Osteoblast (primary cell): ENCODE measurements around the gene CATSPERB. TPM values are rescaled to one million over a fixed set of nuclear protein-coding genes. Genes with fewer than 3 reads are reported as not detected.
"Not testable (repeated sequence)": the region's sequence is repeated elsewhere in the genome, so short reads cannot be mapped to it uniquely, and the experiment has no call there.

Source experiments
- DNase-seq: peaks from one replicate; pipeline ENCODE4 v3.0.0; 2011; ENCODE audit warnings: low spot score, mixed read lengths; ENCODE audit not compliant: insufficient read length; ENCODE audit errors: missing footprints
- H2AFZ ChIP-seq: 2 replicates; pipeline ENCODE4 v1.6.0; 2011; ENCODE audit warnings: mild to moderate bottlenecking, low read length
- H3K27ac ChIP-seq: 2 replicates; pipeline ENCODE4 v1.5.1; 2011; ENCODE audit warnings: mild to moderate bottlenecking, low read depth, low read length, moderate library complexity
- H3K27me3 ChIP-seq: 2 replicates; pipeline ENCODE4 v1.6.0; 2012; ENCODE audit warnings: mild to moderate bottlenecking, control low read depth, inconsistent platforms, low read length, moderate library complexity; ENCODE audit not compliant: insufficient read depth
- H3K36me3 ChIP-seq: 2 replicates; pipeline ENCODE4 v1.5.1; 2011; ENCODE audit warnings: mild to moderate bottlenecking, low read length, control low read depth, moderate library complexity; ENCODE audit not compliant: insufficient read depth
- H3K4me1 ChIP-seq: 2 replicates; pipeline ENCODE4 v1.5.1; 2011; ENCODE audit warnings: mild to moderate bottlenecking, low read length, control low read depth, moderate library complexity; ENCODE audit not compliant: insufficient read depth
- H3K4me2 ChIP-seq: 2 replicates; pipeline ENCODE4 v1.6.0; 2011; ENCODE audit warnings: mild to moderate bottlenecking, low read length; ENCODE audit not compliant: insufficient read depth
- H3K4me3 ChIP-seq: fragments of 200-600 bp; sonication (generic); 3 replicates; pipeline ENCODE4 v1.5.1; 2012; ENCODE audit warnings: mild to moderate bottlenecking, low read length, inconsistent platforms; ENCODE audit not compliant: insufficient read depth
- H3K79me2 ChIP-seq: 2 replicates; pipeline ENCODE4 v1.6.0; 2012; ENCODE audit warnings: mild to moderate bottlenecking, low read length, control low read depth, inconsistent platforms; ENCODE audit not compliant: insufficient read depth
- H3K9me3 ChIP-seq: 2 replicates; pipeline ENCODE4 v1.5.1; 2011; ENCODE audit warnings: low read depth, low read length, control low read depth
- H4K20me1 ChIP-seq: 2 replicates; pipeline ENCODE4 v1.6.0; 2012; ENCODE audit warnings: mild to moderate bottlenecking, low read length, control low read depth; ENCODE audit not compliant: insufficient read depth
- total RNA-seq: library from RNA; depleted of rRNA; stranded (reverse); fragments of >200 nt; gene quantifications from 2 replicates; pipeline ENCODE4 v1.2.3, GENCODE V29; 2012
- TF ChIP-seq, protein P1 (sequence below): IDR thresholded peaks from 2 replicates; pipeline ENCODE4 v1.5.1; 2011; ENCODE audit warnings: mild to moderate bottlenecking, low read depth, low read length, moderate library complexity; ENCODE audit errors: extremely low read depth

The CATSPERB gene
- total RNA-seq, 1 donor, result not detected

DNA sequence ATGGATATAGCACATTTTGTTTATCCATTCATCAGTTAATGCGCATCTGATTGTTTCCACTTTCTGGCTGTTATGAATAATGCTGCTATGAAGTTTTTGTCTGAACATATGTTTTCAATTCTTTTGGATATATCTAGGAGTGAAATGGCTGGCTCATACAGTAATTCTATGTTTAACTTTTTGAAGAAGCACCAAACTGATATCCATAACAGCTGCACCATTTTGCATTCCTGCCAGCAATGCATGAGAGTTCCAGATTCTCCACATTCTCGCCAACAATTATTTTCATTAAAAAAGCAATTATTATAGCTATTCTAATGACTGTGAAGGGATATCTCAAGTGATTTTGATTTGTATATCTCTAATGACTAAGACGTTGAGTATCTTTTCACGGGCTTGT, 131.9 kb downstream of the CATSPERB start:
- no peaks in the 10 kb centered on the region for H4K20me1 ChIP-seq
- peaks cover 3% of the 10 kb centered on the region for H3K4me1 ChIP-seq
- no peaks in the 10 kb centered on the region for H3K79me2 ChIP-seq
- H3K36me3 ChIP-seq, result no peaks in the 10 kb centered on the region
- H3K27me3 ChIP-seq, result no peaks in the 10 kb centered on the region
- no peak overlapping the region for H2AFZ ChIP-seq
- no peak overlapping the region for H3K4me3 ChIP-seq
- no peaks in the 10 kb centered on the region for H3K9me3 ChIP-seq
- TF ChIP-seq, protein P1, sequence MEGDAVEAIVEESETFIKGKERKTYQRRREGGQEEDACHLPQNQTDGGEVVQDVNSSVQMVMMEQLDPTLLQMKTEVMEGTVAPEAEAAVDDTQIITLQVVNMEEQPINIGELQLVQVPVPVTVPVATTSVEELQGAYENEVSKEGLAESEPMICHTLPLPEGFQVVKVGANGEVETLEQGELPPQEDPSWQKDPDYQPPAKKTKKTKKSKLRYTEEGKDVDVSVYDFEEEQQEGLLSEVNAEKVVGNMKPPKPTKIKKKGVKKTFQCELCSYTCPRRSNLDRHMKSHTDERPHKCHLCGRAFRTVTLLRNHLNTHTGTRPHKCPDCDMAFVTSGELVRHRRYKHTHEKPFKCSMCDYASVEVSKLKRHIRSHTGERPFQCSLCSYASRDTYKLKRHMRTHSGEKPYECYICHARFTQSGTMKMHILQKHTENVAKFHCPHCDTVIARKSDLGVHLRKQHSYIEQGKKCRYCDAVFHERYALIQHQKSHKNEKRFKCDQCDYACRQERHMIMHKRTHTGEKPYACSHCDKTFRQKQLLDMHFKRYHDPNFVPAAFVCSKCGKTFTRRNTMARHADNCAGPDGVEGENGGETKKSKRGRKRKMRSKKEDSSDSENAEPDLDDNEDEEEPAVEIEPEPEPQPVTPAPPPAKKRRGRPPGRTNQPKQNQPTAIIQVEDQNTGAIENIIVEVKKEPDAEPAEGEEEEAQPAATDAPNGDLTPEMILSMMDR, result no peak
- H3K27ac ChIP-seq, result no peak overlapping the region
- H3K4me2 ChIP-seq, result no peak overlapping the region
- no peak for DNase-seq

DNA sequence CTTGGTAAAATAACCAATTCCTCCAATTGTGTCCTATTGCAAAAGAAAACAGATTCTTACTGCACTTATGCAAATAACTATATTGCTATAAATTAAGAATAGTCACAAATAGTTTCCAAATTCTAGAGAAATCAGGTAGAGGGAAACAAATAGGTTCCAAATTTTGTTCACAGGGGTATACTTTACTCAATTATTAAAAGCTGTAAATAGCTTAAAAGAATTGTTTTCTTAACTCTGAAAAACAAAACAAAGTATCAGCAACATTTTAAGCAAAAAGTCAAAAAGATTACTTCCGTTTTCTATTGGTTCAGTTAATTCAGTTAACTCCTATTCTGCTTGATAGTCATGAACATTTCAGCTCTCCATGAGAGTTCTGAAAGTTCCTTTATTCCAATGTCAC, 136.2 kb downstream of the CATSPERB start:
- TF ChIP-seq, protein P1, result no peak
- Histone ChIP-seq H3K4me3 (no peak overlapping the region), H3K27me3 (no peaks in the 10 kb centered on the region), H3K27ac (no peak overlapping the region), H3K4me1 (no peaks in the 10 kb centered on the region), H3K4me2 (no peak overlapping the region), H3K36me3 (no peaks in the 10 kb centered on the region), H4K20me1 (no peaks in the 10 kb centered on the region), H3K9me3 (no peaks in the 10 kb centered on the region), H3K79me2 (no peaks in the 10 kb centered on the region), H2AFZ (no peak overlapping the region)
- DNase-seq, result no peak

DNA sequence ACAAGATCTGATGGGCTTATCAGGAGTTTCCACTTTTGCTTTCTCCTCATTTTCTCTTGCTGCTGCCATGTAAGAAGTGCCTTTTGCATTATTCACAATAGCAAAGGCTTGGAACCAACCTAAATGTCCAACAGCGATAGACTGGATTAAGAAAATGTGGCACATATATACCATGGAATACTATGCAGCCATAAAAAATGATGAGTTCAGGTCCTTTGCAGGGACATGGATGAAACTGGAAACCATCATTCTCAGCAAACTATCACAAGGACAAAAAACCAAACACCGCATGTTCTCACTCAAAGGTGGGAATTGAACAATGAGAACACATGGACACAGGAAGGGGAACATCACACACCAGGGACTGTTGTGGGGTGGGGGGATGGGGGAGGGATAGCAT, 137.9 kb downstream of the CATSPERB start:
- not testable (repeated sequence) for H3K4me2 ChIP-seq, H3K27me3 ChIP-seq, H3K4me1 ChIP-seq, DNase-seq, H3K27ac ChIP-seq, H2AFZ ChIP-seq, H3K4me3 ChIP-seq, H4K20me1 ChIP-seq, H3K36me3 ChIP-seq, H3K9me3 ChIP-seq, H3K79me2 ChIP-seq

DNA sequence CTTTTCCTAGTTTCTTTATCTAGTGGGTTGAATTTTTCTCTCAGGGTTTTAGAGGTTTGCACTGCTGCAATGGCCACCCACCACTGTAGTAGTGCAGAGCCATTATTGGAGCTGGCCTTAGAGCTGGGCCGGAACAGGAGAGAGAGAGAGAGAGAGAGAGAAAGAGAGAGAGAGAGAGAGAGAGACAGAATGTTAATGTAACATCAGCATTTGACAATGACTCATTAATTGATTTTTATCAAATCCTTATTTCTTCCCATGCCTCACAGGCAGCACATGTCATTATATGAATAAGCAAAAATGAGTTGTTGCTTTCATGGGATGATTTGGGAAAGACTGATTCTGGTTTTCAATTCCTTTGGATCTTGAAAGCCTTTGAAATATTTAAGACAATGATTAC, 145.5 kb downstream of the CATSPERB start:
- H3K4me1 ChIP-seq, result no peaks in the 10 kb centered on the region
- no peak for DNase-seq
- no peaks in the 10 kb centered on the region for H3K36me3 ChIP-seq
- H3K79me2 ChIP-seq, result no peaks in the 10 kb centered on the region
- no peak overlapping the region for H2AFZ ChIP-seq
- peaks cover 3% of the 10 kb centered on the region for H3K27me3 ChIP-seq
- no peaks in the 10 kb centered on the region for H4K20me1 ChIP-seq
- H3K4me2 ChIP-seq, result no peak overlapping the region
- no peak overlapping the region for H3K27ac ChIP-seq
- TF ChIP-seq, protein P1, result no peak
- H3K4me3 ChIP-seq, result no peak overlapping the region
- no peaks in the 10 kb centered on the region for H3K9me3 ChIP-seq
